Retinal pigment epithelial cell (primary cell): ENCODE measurements around the gene ROR2.
A peak's percentile ranks its signal among the peaks of the same experiment; 100 is the strongest.

Experiments
- DNase-seq: peaks from one replicate; pipeline ENCODE4 v3.0.0-alpha.2; 2010; ENCODE audit warnings: low read depth
- H3K4me3 ChIP-seq: 2 replicates; pipeline ENCODE4 v1.5.1; 2011; ENCODE audit warnings: mild to moderate bottlenecking, low read length, control low read depth, moderate library complexity
- CTCF ChIP-seq: conservative IDR thresholded peaks from 2 replicates; pipeline ENCODE4 v1.5.1; 2011; ENCODE audit warnings: low read depth, low read length, control low read depth, inconsistent platforms

The ROR2 gene

GRCh38 chr9:91949946-91950664 lies at the start of gene ROR2:
ROR2 (minus strand) TSS chr9:91950228.
- no peak for DNase-seq
- TF ChIP-seq CTCF, result peak; percentile 46
- peak within 1 kb of the TSS; percentile 54 for H3K4me3 ChIP-seq

- DNase-seq, result no peak
- no peak for TF ChIP-seq CTCF
- H3K4me3 ChIP-seq, result no peak overlapping the region
Measured at GRCh38 chr9:91995000-91995655, 45.1 kb upstream of the ROR2 start.

GRCh38 chr9:91994422-91994821 lies 44.4 kb upstream of the ROR2 start:
- DNase-seq, result no peak
- no peak overlapping the region for H3K4me3 ChIP-seq
- TF ChIP-seq CTCF, result no peak

- no peak overlapping the region for H3K4me3 ChIP-seq
- no peak for DNase-seq
- no peak for TF ChIP-seq CTCF
Measured at GRCh38 chr9:91992461-91993041, 42.5 kb upstream of the ROR2 start.

GRCh38 chr9:91991721-91992341 lies 41.8 kb upstream of the ROR2 start:
- TF ChIP-seq CTCF, result no peak
- DNase-seq, result no peak
- no peak overlapping the region for H3K4me3 ChIP-seq

- DNase-seq, result no peak
- TF ChIP-seq CTCF, result no peak
Measured at GRCh38 chr9:91986248-91986647, 36.2 kb upstream of the ROR2 start.

More at GRCh38 chr9:91986248-91986647, 36.2 kb upstream of the ROR2 start:
- H3K4me3 ChIP-seq, result no peak overlapping the region
